ENCODE measurements around the gene TGFA. TPM values are rescaled to one million over a fixed set of nuclear protein-coding genes. Genes with fewer than 3 reads are reported as not detected.
A peak's percentile ranks its signal among the peaks of the same experiment; 100 is the strongest.

Gene TGFA
- total RNA-seq, 2 experiments from 2014 or later = 0.25 to 0.38 TPM

GRCh38 chr2:70551167-70551566 is 2.5 kb downstream of the TGFA start:
- ATAC-seq (no peak), DNase-seq (peak; percentile 27)
- ChIA-PET POLR2A (interaction anchor here (0.6 kb wide), 2 partner anchors 172 to 220 kb away, joined by 3 read pairs; no protein-coding TSS in a partner anchor), CTCF (interaction anchor here (1.4 kb wide), 1 partner anchor 88 kb away, joined by 3 read pairs; no protein-coding TSS in a partner anchor)
- Mint-ChIP-seq H3K9me3 (no peaks in the 10 kb centered on the region), H3K27ac (no peak overlapping the region), H3K36me3 (ENCODE audit: low read depth) (no peaks in the 10 kb centered on the region), H3K27me3 (peaks cover 15% of the 10 kb centered on the region), H3K4me1 (ENCODE audit: low read depth) (peaks cover 24% of the 10 kb centered on the region), H3K4me3 (no peak overlapping the region)
- intact Hi-C loops (cut with micrococcal nuclease) = loop anchor here (10.0 kb wide), 1 partner anchor 64 kb away; no protein-coding TSS in a partner anchor
- TF ChIP-seq, protein P1, sequence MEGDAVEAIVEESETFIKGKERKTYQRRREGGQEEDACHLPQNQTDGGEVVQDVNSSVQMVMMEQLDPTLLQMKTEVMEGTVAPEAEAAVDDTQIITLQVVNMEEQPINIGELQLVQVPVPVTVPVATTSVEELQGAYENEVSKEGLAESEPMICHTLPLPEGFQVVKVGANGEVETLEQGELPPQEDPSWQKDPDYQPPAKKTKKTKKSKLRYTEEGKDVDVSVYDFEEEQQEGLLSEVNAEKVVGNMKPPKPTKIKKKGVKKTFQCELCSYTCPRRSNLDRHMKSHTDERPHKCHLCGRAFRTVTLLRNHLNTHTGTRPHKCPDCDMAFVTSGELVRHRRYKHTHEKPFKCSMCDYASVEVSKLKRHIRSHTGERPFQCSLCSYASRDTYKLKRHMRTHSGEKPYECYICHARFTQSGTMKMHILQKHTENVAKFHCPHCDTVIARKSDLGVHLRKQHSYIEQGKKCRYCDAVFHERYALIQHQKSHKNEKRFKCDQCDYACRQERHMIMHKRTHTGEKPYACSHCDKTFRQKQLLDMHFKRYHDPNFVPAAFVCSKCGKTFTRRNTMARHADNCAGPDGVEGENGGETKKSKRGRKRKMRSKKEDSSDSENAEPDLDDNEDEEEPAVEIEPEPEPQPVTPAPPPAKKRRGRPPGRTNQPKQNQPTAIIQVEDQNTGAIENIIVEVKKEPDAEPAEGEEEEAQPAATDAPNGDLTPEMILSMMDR (IDR thresholded peaks at IDR 0.05) = no peak

DNA sequence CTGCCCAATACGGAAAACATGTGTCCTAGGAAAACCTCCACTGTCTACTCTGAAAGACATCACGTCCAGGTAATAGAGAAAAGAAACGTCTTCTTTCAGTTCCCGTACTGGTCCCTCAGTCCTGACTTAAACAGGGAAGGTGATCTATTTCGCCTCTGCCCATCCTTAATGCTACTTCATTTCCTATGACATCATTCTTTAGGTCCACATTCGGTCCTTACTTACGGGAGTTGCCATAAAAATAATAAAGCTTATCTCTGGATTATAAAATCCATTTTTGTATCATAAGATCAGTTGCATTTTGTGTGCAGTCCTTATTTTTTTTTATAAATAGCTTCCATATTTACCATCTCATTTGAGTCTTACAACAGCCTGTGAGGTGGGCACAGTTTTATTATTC is 3.7 kb downstream of the TGFA start:
- intact Hi-C loops (cut with micrococcal nuclease) = loop anchor here (10.0 kb wide), 1 partner anchor 65 kb away; no protein-coding TSS in a partner anchor
- H3K27ac Mint-ChIP-seq = no peak overlapping the region
- TF ChIP-seq, protein P1 (IDR thresholded peaks at IDR 0.05) = no peak
- H3K4me3 Mint-ChIP-seq = no peak overlapping the region
- CTCF ChIA-PET = interaction anchor here (1.4 kb wide), 1 partner anchor 246 kb away, joined by 5 read pairs; no protein-coding TSS in a partner anchor
- no peaks in the 10 kb centered on the region for H3K36me3 Mint-ChIP-seq (ENCODE audit: low read depth)
- H3K9me3 Mint-ChIP-seq = no peaks in the 10 kb centered on the region
- H3K4me1 Mint-ChIP-seq (ENCODE audit: low read depth) = peaks cover 21% of the 10 kb centered on the region
- H3K27me3 Mint-ChIP-seq = peaks cover 15% of the 10 kb centered on the region
- DNase-seq = no peak
- POLR2A ChIA-PET = no interaction called here
- no peak for ATAC-seq

DNA sequence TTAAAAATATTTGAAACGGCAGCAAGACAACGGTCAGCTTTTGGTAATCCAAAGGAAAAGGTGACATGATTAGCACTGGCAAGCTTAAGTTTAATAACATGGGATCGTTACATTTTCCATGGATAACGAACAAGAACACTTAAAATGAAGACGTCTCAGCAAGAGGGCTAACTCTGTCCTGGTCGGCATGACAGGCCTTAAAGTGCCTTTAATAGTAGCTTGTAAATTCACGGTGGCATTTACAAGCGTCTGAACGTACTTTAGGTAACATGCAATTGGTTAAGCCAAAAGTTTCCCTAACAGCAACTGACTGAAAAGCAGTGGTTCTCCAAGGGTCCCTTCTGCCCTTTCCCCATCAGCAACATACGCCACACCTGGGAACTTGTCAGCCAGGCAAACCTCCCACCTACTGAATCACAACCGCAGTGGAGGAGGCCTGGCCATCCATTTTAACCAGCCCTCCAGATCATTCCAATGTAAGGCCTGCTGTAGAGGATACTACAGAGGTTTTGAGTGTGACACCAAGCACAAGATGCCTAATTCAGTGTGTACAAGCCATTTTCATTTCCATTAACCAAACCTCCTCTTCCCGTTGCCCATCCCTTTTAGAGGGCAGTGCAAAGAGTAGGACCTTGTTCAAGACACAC is 4.4 kb downstream of the TGFA start:
- no peak overlapping the region for H3K27ac Mint-ChIP-seq
- H3K4me1 Mint-ChIP-seq (ENCODE audit: low read depth) = peaks cover 15% of the 10 kb centered on the region
- peaks cover 17% of the 10 kb centered on the region for H3K27me3 Mint-ChIP-seq
- CTCF ChIA-PET = interaction anchor here (1.0 to 1.4 kb wide), 2 partner anchors 9 to 245 kb away, joined by 3 to 5 read pairs; no protein-coding TSS in a partner anchor
- no peaks in the 10 kb centered on the region for H3K36me3 Mint-ChIP-seq (ENCODE audit: low read depth)
- intact Hi-C loops (cut with micrococcal nuclease) = no loop called here
- TF ChIP-seq, protein P1 (IDR thresholded peaks at IDR 0.05) = no peak
- no peak for DNase-seq
- ATAC-seq = no peak
- POLR2A ChIA-PET = no interaction called here
- H3K9me3 Mint-ChIP-seq = no peaks in the 10 kb centered on the region
- H3K4me3 Mint-ChIP-seq = no peak overlapping the region

GRCh38 chr2:70548233-70548632 is 5.4 kb downstream of the TGFA start:
- H3K4me1 Mint-ChIP-seq (ENCODE audit: low read depth) = peaks cover 12% of the 10 kb centered on the region
- peaks cover 14% of the 10 kb centered on the region for H3K27me3 Mint-ChIP-seq
- DNase-seq (no peak), ATAC-seq (no peak)
- no peak overlapping the region for H3K27ac Mint-ChIP-seq
- TF ChIP-seq, protein P1 (IDR thresholded peaks at IDR 0.05) = no peak
- ChIA-PET POLR2A (interaction anchor here (0.6 kb wide), 1 partner anchor 253 kb away, joined by 4 read pairs; no protein-coding TSS in a partner anchor), CTCF (interaction anchor here (1.0 kb wide), 1 partner anchor 10 kb away, joined by 3 read pairs; no protein-coding TSS in a partner anchor)
- intact Hi-C loops (cut with micrococcal nuclease) = no loop called here
- no peak overlapping the region for H3K4me3 Mint-ChIP-seq
- no peaks in the 10 kb centered on the region for H3K9me3 Mint-ChIP-seq
- no peaks in the 10 kb centered on the region for H3K36me3 Mint-ChIP-seq (ENCODE audit: low read depth)

- TF ChIP-seq, protein P1 (IDR thresholded peaks at IDR 0.05) = no peak
- ChIA-PET POLR2A (no interaction called here), CTCF (interaction anchor here (0.8 kb wide), 1 partner anchor 13 kb away, joined by 3 read pairs; no protein-coding TSS in a partner anchor)
- no peak overlapping the region for H3K4me3 Mint-ChIP-seq
- peaks cover 3% of the 10 kb centered on the region for H3K4me1 Mint-ChIP-seq (ENCODE audit: low read depth)
- H3K27me3 Mint-ChIP-seq = peaks cover 5% of the 10 kb centered on the region
- H3K36me3 Mint-ChIP-seq (ENCODE audit: low read depth) = no peaks in the 10 kb centered on the region
- no peaks in the 10 kb centered on the region for H3K9me3 Mint-ChIP-seq
- ATAC-seq (no peak), DNase-seq (no peak)
- no peak overlapping the region for H3K27ac Mint-ChIP-seq
- intact Hi-C loops (cut with micrococcal nuclease) = no loop called here
Observed at GRCh38 chr2:70546885-70547284, 6.7 kb downstream of the TGFA start.
